Mucosa of rectum (tissue), 2 donors: ENCODE measurements around the gene FSTL5.

Source experiments
- H3K27ac ChIP-seq, 2 donors: one replicate each; pipeline ENCODE4 v1.7.0; 2013; ENCODE audit warnings: inconsistent platforms in 2 of 2, low read depth in 2 of 2, low read length in 2 of 2
- H3K27me3 ChIP-seq, 2 donors: one replicate each; pipeline ENCODE4 v1.7.0; 2013; ENCODE audit warnings: low read length in 2 of 2; ENCODE audit not compliant: control insufficient read depth in 2 of 2, insufficient read depth in 2 of 2
- H3K36me3 ChIP-seq, 2 donors: one replicate each; pipeline ENCODE4 v1.7.0; 2013; ENCODE audit warnings: low read length in 2 of 2; ENCODE audit not compliant: control insufficient read depth in 2 of 2, insufficient read depth in 2 of 2
- H3K4me1 ChIP-seq, 2 donors: one replicate each; pipeline ENCODE4 v1.7.0; 2013; ENCODE audit warnings: low read length in 2 of 2, mild to moderate bottlenecking in 1 of 2; ENCODE audit not compliant: control insufficient read depth in 2 of 2, insufficient read depth in 2 of 2
- H3K4me3 ChIP-seq, 2 donors: one replicate each; pipeline ENCODE4 v1.7.0; 2013; ENCODE audit warnings: low read length in 2 of 2
- H3K9ac ChIP-seq, 2 donors: one replicate each; pipeline ENCODE4 v1.7.0; 2013; ENCODE audit warnings: low read length in 2 of 2, low read depth in 1 of 2, mild to moderate bottlenecking in 1 of 2
- H3K9me3 ChIP-seq, 2 donors: one replicate each; pipeline ENCODE4 v1.7.0; 2013; ENCODE audit warnings: low read length in 2 of 2; ENCODE audit not compliant: control insufficient read depth in 2 of 2
- donor health status: healthy.
- donor health status: Normal muscosa, but diverticular disease.

The FSTL5 gene

GRCh38 chr4:162016991-162017390 lies 146.8 kb downstream of the FSTL5 start:
- H3K27ac ChIP-seq: no peak overlapping the region
- no peaks in the 10 kb centered on the region for H3K4me1 ChIP-seq
- H3K27me3 ChIP-seq: no peaks in the 10 kb centered on the region
- H3K9me3 ChIP-seq: no peaks in the 10 kb centered on the region
- H3K4me3 ChIP-seq: no peak overlapping the region
- no peaks in the 10 kb centered on the region for H3K36me3 ChIP-seq
- no peak overlapping the region for H3K9ac ChIP-seq

- Histone ChIP-seq H3K9ac (no peak overlapping the region), H3K9me3 (no peaks in the 10 kb centered on the region), H3K4me1 (no peaks in the 10 kb centered on the region), H3K27ac (no peak overlapping the region), H3K36me3 (no peaks in the 10 kb centered on the region), H3K4me3 (no peak overlapping the region), H3K27me3 (no peaks in the 10 kb centered on the region)
Observed at GRCh38 chr4:162016219-162016618, 147.6 kb downstream of the FSTL5 start.

- Histone ChIP-seq H3K9me3 (no peaks in the 10 kb centered on the region), H3K27ac (no peak overlapping the region), H3K4me1 (no peaks in the 10 kb centered on the region), H3K36me3 (no peaks in the 10 kb centered on the region), H3K4me3 (no peak overlapping the region), H3K9ac (no peak overlapping the region), H3K27me3 (no peaks in the 10 kb centered on the region)
Observed at GRCh38 chr4:162015090-162015489, 148.7 kb downstream of the FSTL5 start.

- Histone ChIP-seq H3K27me3 (no peaks in the 10 kb centered on the region), H3K36me3 (no peaks in the 10 kb centered on the region), H3K9ac (no peak overlapping the region), H3K4me3 (no peak overlapping the region), H3K27ac (no peak overlapping the region), H3K9me3 (no peaks in the 10 kb centered on the region), H3K4me1 (no peaks in the 10 kb centered on the region)
Observed at GRCh38 chr4:162011089-162011488, 152.7 kb downstream of the FSTL5 start.

GRCh38 chr4:162010362-162010761 lies 153.4 kb downstream of the FSTL5 start:
- H3K36me3 ChIP-seq: no peaks in the 10 kb centered on the region
- H3K27ac ChIP-seq: no peak overlapping the region
- no peak overlapping the region for H3K4me3 ChIP-seq
- H3K4me1 ChIP-seq: no peaks in the 10 kb centered on the region
- no peaks in the 10 kb centered on the region for H3K9me3 ChIP-seq
- no peak overlapping the region for H3K9ac ChIP-seq
- no peaks in the 10 kb centered on the region for H3K27me3 ChIP-seq

- H3K9me3 ChIP-seq: no peaks in the 10 kb centered on the region
- H3K4me3 ChIP-seq: no peak overlapping the region
- H3K4me1 ChIP-seq: no peaks in the 10 kb centered on the region
- no peak overlapping the region for H3K9ac ChIP-seq
- no peak overlapping the region for H3K27ac ChIP-seq
- H3K27me3 ChIP-seq: no peaks in the 10 kb centered on the region
- no peaks in the 10 kb centered on the region for H3K36me3 ChIP-seq
Observed at GRCh38 chr4:161992317-161992716, 171.5 kb downstream of the FSTL5 start.

- Histone ChIP-seq H3K36me3 (no peaks in the 10 kb centered on the region), H3K27ac (no peak overlapping the region), H3K4me1 (no peaks in the 10 kb centered on the region), H3K9me3 (no peaks in the 10 kb centered on the region), H3K27me3 (no peaks in the 10 kb centered on the region), H3K4me3 (no peak overlapping the region), H3K9ac (no peak overlapping the region)
Observed at GRCh38 chr4:161991811-161992210, 172.0 kb downstream of the FSTL5 start.

- no peak overlapping the region for H3K4me3 ChIP-seq
- no peaks in the 10 kb centered on the region for H3K27me3 ChIP-seq
- H3K4me1 ChIP-seq: no peaks in the 10 kb centered on the region
- no peak overlapping the region for H3K9ac ChIP-seq
- H3K27ac ChIP-seq: no peak overlapping the region
- no peaks in the 10 kb centered on the region for H3K36me3 ChIP-seq
- H3K9me3 ChIP-seq: no peaks in the 10 kb centered on the region
Observed at GRCh38 chr4:161990721-161991120, 173.1 kb downstream of the FSTL5 start.

GRCh38 chr4:161988946-161989345 lies 174.9 kb downstream of the FSTL5 start:
- Histone ChIP-seq H3K27ac (no peak overlapping the region), H3K9ac (no peak overlapping the region), H3K27me3 (no peaks in the 10 kb centered on the region), H3K4me1 (no peaks in the 10 kb centered on the region), H3K4me3 (no peak overlapping the region), H3K36me3 (no peaks in the 10 kb centered on the region), H3K9me3 (no peaks in the 10 kb centered on the region)

GRCh38 chr4:161987611-161988010 lies 176.2 kb downstream of the FSTL5 start:
- no peaks in the 10 kb centered on the region for H3K9me3 ChIP-seq
- H3K4me3 ChIP-seq: no peak overlapping the region
- no peaks in the 10 kb centered on the region for H3K4me1 ChIP-seq
- no peaks in the 10 kb centered on the region for H3K36me3 ChIP-seq
- no peak overlapping the region for H3K9ac ChIP-seq
- H3K27me3 ChIP-seq: no peaks in the 10 kb centered on the region
- H3K27ac ChIP-seq: no peak overlapping the region

GRCh38 chr4:161952382-161952781 lies 211.4 kb downstream of the FSTL5 start:
- H3K9me3 ChIP-seq: no peaks in the 10 kb centered on the region
- no peaks in the 10 kb centered on the region for H3K27me3 ChIP-seq
- H3K27ac ChIP-seq: no peak overlapping the region
- no peaks in the 10 kb centered on the region for H3K4me1 ChIP-seq
- H3K4me3 ChIP-seq: no peak overlapping the region
- no peaks in the 10 kb centered on the region for H3K36me3 ChIP-seq
- H3K9ac ChIP-seq: no peak overlapping the region
